HepG2 (cell line): ENCODE measurements around the gene CTSZ. TPM values are rescaled to one million over a fixed set of nuclear protein-coding genes. Genes with fewer than 3 reads are reported as not detected.

Experiments used
- ARID5B ChIP-seq: IDR thresholded peaks from 2 replicates; pipeline ENCODE4 v1.4.0; 2020; ENCODE audit warnings: mild to moderate bottlenecking, missing genetic modification reagents
- ATF7 ChIP-seq, 2 experiments: fragments of 450-650 bp in 1 of 2; sonication (generic) in 1 of 2; formaldehyde crosslinking in 1 of 2; IDR thresholded peaks; 2 replicates each; pipeline versions ENCODE4 v1.4.0 to v1.6.1; 2016 to 2020; ENCODE audit warnings: antibody characterized with exemption in 1 of 2, mild to moderate bottlenecking in 1 of 2, missing genetic modification reagents in 1 of 2
- NBN ChIP-seq: fragments of 450-650 bp; conservative IDR thresholded peaks from 2 replicates; pipeline ENCODE4 v1.6.1; 2017
- PITX1 ChIP-seq: sonication (generic); formaldehyde crosslinking; IDR thresholded peaks from 2 replicates; pipeline ENCODE4 v1.5.1; 2020; ENCODE audit warnings: mild to moderate bottlenecking, missing genetic modification reagents
- SYNCRIP ChIP-seq: fragments of 200-400 bp; formaldehyde crosslinking; IDR thresholded peaks from 2 replicates; pipeline ENCODE4 v1.6.1; 2018; ENCODE audit warnings: mild to moderate bottlenecking, low read depth, low read length; ENCODE audit not compliant: insufficient read depth
- THAP9 ChIP-seq: sonication (generic); formaldehyde crosslinking; IDR thresholded peaks from 2 replicates; pipeline ENCODE4; 2020; ENCODE audit warnings: missing genetic modification reagents, mild to moderate bottlenecking, borderline replicate concordance
- TP53 ChIP-seq: sonication (generic); formaldehyde crosslinking; conservative IDR thresholded peaks from 2 replicates; pipeline ENCODE4 v1.4.0; 2020; ENCODE audit warnings: missing genetic modification reagents
- ZBTB26 ChIP-seq: IDR thresholded peaks from 2 replicates; pipeline ENCODE4 v1.6.1; 2016; ENCODE audit warnings: missing compliant biosample characterization, missing genetic modification reagents, borderline replicate concordance
- ZNF275 ChIP-seq: sonication (generic); formaldehyde crosslinking; IDR thresholded peaks from 2 replicates; pipeline ENCODE4 v1.8.0; 2022; ENCODE audit warnings: missing genetic modification reagents, mild to moderate bottlenecking, inconsistent platforms, borderline replicate concordance
- ZNF3 ChIP-seq: IDR thresholded peaks from 2 replicates; pipeline ENCODE4 v1.7.0; 2017; ENCODE audit warnings: inconsistent platforms
- ZNF343 ChIP-seq: sonication (generic); formaldehyde crosslinking; IDR thresholded peaks from 2 replicates; pipeline ENCODE4 v1.4.0; 2020; ENCODE audit warnings: mild to moderate bottlenecking, missing genetic modification reagents
- ZNF503 ChIP-seq: sonication (generic); formaldehyde crosslinking; IDR thresholded peaks from 2 replicates; pipeline ENCODE4 v1.4.0; 2020; ENCODE audit warnings: missing genetic modification reagents
- polyA plus RNA-seq, 8 experiments: library from polyadenylated mRNA; depleted of rRNA in 3 of 8; stranded (reverse) in 7 of 8; unstranded in 1 of 8; fragments of >200 nt; fragmentation: Illumina TruSeq in 4 of 8; extraction: Trizol in 4 of 8; gene quantifications; 2 replicates each; pipeline versions ENCODE4 v1.2.1 to v1.2.3, GENCODE V29; 2011 to 2016; ENCODE audit warnings: low read depth in 4 of 8, missing spikeins in 1 of 8, mixed read lengths in 1 of 8; ENCODE audit not compliant: insufficient read depth in 1 of 8
- total RNA-seq, 5 experiments: library from RNA; depleted of rRNA; stranded (reverse); fragments of >200 nt; fragmentation: Illumina TruSeq; extraction: Trizol; gene quantifications; 2 replicates each; pipeline ENCODE4 v1.2.3, GENCODE V29; 2016; ENCODE audit warnings: low read depth in 1 of 5

Gene CTSZ
- total and polyA plus RNA-seq, 2 of the 13 experiments (the other 11 are each of a cell fraction or from before 2014, with no cell fraction given) = 0.33 TPM; not detected in 1

GRCh38 chr20:58980711-58981627 lies 26.1 kb downstream of the CTSZ start, which contains the start of gene NELFCD (continued):
- TF ChIP-seq THAP9 (CRISPR knock-in tag) (0 out of 2 replicates have a peak, but pooled peaks have one; percentile 40), ARID5B (CRISPR knock-in tag) (peak; percentile 77), ZNF503 (no peak; the same call in none of the 2 replicates), ZNF343 (CRISPR knock-in tag) (0 out of 2 replicates have a peak, but pooled peaks have one; percentile 24), NBN (no peak), ZBTB26 (CRISPR knock-in tag) (peak; percentile 84; the same call in 1 of the 2 replicates), TP53 (CRISPR knock-in tag) (peak; percentile 75; the same call in 1 of the 2 replicates), ZNF3 (CRISPR knock-in tag) (no peak), PITX1 (CRISPR knock-in tag) (peak; percentile 93), SYNCRIP (no peak), ATF7 (IDR thresholded peaks at IDR 0.05) (no peak), ATF7 (CRISPR knock-in tag; IDR thresholded peaks at IDR 0.05) (no peak), ZNF275 (CRISPR knock-in tag) (peak; percentile 83; the same call in 1 of the 2 replicates)
